K562 (cell line): ENCODE data around the gene MEIS1.

Experiments
- CBX3 ChIP-seq, 2 experiments: IDR thresholded peaks; 1 replicate in 1 of 2; 2 replicates in 1 of 2; pipeline ENCODE4 v1.6.1; 2012; ENCODE audit warnings: inconsistent platforms in 2 of 2, low read length in 2 of 2, borderline replicate concordance in 1 of 2, control low read depth in 1 of 2
- HLTF ChIP-seq: fragments of 450-650 bp; IDR thresholded peaks from 2 replicates; pipeline ENCODE4 v1.6.1; 2016
- RUNX1 ChIP-seq: sonication (generic); IDR thresholded peaks from 2 replicates; pipeline ENCODE4 v1.6.1; 2016; ENCODE audit warnings: antibody characterized with exemption, low read depth
- ZBTB1 ChIP-seq: sonication (generic); formaldehyde crosslinking; IDR thresholded peaks from 2 replicates; pipeline ENCODE4 v1.8.1; 2023; ENCODE audit warnings: missing genetic modification reagents, low read depth, mild to moderate bottlenecking, borderline replicate concordance
- ZNF217 ChIP-seq: sonication (generic); formaldehyde crosslinking; IDR thresholded peaks from 2 replicates; pipeline ENCODE4 v1.8.0; 2022; ENCODE audit warnings: mild to moderate bottlenecking, missing genetic modification reagents
- ZNF239 ChIP-seq: fragments of 250-450 bp; sonication (Bioruptor Pico); IDR thresholded peaks from 2 replicates; pipeline ENCODE4 v1.4.0; 2020; ENCODE audit warnings: mild to moderate bottlenecking
- ZNF561 ChIP-seq: fragments of 450-650 bp; formaldehyde crosslinking; conservative IDR thresholded peaks from 2 replicates; pipeline ENCODE4 v1.4.0; 2020; ENCODE audit warnings: mild to moderate bottlenecking, moderate library complexity
- TF ChIP-seq, protein P1 (sequence below): fragments of 200-800 bp; sonication (Bioruptor generic); IDR thresholded peaks from 2 replicates; pipeline ENCODE4 v1.6.1; 2016; ENCODE audit warnings: missing genetic modification characterization, missing compliant biosample characterization
- TF ChIP-seq, protein P2 (sequence below): fragments of 250-450 bp; sonication (Bioruptor Pico); IDR thresholded peaks from 2 replicates; pipeline ENCODE4 v1.4.0; 2020; ENCODE audit warnings: mild to moderate bottlenecking, moderate library complexity
- TF ChIP-seq, protein P3 (sequence below): fragments of 450-650 bp; IDR thresholded peaks from 2 replicates; pipeline ENCODE4 v1.6.1; 2016; ENCODE audit warnings: low read depth
- TF ChIP-seq, protein P4 (sequence below): fragments of 250-450 bp; sonication (Bioruptor Pico); IDR thresholded peaks from 2 replicates; pipeline ENCODE4 v1.5.0; 2022; ENCODE audit warnings: mild to moderate bottlenecking
- TF ChIP-seq, protein P5 (sequence below): conservative IDR thresholded peaks from 2 replicates; pipeline ENCODE4 v1.6.1; 2011; ENCODE audit warnings: low read depth, mild to moderate bottlenecking, low read length; ENCODE audit not compliant: control insufficient read depth

DNA sequence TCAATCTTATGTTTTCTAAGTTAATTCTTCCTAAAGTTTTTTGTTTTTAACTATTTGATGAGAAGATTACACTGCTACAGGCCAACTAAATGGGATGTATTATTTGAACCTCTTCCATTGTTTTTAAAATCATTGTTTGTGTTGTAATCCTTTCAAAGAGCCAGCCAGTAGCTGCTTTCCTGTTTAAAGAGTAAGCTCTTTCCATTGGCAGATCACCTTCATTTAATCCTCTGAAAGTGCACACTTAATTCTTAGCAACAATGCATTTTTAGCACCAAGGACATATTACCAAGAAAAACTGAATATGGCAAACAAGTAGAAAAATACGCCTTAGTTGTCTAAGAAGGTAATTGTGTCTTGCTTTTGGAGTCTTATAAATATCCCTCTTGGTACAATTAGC lies 54.0 kb downstream of the MEIS1 start:
- TF ChIP-seq, protein P1, sequence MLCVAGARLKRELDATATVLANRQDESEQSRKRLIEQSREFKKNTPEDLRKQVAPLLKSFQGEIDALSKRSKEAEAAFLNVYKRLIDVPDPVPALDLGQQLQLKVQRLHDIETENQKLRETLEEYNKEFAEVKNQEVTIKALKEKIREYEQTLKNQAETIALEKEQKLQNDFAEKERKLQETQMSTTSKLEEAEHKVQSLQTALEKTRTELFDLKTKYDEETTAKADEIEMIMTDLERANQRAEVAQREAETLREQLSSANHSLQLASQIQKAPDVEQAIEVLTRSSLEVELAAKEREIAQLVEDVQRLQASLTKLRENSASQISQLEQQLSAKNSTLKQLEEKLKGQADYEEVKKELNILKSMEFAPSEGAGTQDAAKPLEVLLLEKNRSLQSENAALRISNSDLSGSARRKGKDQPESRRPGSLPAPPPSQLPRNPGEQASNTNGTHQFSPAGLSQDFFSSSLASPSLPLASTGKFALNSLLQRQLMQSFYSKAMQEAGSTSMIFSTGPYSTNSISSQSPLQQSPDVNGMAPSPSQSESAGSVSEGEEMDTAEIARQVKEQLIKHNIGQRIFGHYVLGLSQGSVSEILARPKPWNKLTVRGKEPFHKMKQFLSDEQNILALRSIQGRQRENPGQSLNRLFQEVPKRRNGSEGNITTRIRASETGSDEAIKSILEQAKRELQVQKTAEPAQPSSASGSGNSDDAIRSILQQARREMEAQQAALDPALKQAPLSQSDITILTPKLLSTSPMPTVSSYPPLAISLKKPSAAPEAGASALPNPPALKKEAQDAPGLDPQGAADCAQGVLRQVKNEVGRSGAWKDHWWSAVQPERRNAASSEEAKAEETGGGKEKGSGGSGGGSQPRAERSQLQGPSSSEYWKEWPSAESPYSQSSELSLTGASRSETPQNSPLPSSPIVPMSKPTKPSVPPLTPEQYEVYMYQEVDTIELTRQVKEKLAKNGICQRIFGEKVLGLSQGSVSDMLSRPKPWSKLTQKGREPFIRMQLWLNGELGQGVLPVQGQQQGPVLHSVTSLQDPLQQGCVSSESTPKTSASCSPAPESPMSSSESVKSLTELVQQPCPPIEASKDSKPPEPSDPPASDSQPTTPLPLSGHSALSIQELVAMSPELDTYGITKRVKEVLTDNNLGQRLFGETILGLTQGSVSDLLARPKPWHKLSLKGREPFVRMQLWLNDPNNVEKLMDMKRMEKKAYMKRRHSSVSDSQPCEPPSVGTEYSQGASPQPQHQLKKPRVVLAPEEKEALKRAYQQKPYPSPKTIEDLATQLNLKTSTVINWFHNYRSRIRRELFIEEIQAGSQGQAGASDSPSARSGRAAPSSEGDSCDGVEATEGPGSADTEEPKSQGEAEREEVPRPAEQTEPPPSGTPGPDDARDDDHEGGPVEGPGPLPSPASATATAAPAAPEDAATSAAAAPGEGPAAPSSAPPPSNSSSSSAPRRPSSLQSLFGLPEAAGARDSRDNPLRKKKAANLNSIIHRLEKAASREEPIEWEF (CRISPR knock-in tag) = no peak
- TF ChIP-seq, protein P2, sequence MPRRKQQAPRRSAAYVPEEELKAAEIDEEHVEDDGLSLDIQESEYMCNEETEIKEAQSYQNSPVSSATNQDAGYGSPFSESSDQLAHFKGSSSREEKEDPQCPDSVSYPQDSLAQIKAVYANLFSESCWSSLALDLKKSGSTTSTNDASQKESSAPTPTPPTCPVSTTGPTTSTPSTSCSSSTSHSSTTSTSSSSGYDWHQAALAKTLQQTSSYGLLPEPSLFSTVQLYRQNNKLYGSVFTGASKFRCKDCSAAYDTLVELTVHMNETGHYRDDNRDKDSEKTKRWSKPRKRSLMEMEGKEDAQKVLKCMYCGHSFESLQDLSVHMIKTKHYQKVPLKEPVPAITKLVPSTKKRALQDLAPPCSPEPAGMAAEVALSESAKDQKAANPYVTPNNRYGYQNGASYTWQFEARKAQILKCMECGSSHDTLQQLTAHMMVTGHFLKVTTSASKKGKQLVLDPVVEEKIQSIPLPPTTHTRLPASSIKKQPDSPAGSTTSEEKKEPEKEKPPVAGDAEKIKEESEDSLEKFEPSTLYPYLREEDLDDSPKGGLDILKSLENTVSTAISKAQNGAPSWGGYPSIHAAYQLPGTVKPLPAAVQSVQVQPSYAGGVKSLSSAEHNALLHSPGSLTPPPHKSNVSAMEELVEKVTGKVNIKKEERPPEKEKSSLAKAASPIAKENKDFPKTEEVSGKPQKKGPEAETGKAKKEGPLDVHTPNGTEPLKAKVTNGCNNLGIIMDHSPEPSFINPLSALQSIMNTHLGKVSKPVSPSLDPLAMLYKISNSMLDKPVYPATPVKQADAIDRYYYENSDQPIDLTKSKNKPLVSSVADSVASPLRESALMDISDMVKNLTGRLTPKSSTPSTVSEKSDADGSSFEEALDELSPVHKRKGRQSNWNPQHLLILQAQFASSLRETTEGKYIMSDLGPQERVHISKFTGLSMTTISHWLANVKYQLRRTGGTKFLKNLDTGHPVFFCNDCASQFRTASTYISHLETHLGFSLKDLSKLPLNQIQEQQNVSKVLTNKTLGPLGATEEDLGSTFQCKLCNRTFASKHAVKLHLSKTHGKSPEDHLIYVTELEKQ = no peak
- TF ChIP-seq, protein P3, sequence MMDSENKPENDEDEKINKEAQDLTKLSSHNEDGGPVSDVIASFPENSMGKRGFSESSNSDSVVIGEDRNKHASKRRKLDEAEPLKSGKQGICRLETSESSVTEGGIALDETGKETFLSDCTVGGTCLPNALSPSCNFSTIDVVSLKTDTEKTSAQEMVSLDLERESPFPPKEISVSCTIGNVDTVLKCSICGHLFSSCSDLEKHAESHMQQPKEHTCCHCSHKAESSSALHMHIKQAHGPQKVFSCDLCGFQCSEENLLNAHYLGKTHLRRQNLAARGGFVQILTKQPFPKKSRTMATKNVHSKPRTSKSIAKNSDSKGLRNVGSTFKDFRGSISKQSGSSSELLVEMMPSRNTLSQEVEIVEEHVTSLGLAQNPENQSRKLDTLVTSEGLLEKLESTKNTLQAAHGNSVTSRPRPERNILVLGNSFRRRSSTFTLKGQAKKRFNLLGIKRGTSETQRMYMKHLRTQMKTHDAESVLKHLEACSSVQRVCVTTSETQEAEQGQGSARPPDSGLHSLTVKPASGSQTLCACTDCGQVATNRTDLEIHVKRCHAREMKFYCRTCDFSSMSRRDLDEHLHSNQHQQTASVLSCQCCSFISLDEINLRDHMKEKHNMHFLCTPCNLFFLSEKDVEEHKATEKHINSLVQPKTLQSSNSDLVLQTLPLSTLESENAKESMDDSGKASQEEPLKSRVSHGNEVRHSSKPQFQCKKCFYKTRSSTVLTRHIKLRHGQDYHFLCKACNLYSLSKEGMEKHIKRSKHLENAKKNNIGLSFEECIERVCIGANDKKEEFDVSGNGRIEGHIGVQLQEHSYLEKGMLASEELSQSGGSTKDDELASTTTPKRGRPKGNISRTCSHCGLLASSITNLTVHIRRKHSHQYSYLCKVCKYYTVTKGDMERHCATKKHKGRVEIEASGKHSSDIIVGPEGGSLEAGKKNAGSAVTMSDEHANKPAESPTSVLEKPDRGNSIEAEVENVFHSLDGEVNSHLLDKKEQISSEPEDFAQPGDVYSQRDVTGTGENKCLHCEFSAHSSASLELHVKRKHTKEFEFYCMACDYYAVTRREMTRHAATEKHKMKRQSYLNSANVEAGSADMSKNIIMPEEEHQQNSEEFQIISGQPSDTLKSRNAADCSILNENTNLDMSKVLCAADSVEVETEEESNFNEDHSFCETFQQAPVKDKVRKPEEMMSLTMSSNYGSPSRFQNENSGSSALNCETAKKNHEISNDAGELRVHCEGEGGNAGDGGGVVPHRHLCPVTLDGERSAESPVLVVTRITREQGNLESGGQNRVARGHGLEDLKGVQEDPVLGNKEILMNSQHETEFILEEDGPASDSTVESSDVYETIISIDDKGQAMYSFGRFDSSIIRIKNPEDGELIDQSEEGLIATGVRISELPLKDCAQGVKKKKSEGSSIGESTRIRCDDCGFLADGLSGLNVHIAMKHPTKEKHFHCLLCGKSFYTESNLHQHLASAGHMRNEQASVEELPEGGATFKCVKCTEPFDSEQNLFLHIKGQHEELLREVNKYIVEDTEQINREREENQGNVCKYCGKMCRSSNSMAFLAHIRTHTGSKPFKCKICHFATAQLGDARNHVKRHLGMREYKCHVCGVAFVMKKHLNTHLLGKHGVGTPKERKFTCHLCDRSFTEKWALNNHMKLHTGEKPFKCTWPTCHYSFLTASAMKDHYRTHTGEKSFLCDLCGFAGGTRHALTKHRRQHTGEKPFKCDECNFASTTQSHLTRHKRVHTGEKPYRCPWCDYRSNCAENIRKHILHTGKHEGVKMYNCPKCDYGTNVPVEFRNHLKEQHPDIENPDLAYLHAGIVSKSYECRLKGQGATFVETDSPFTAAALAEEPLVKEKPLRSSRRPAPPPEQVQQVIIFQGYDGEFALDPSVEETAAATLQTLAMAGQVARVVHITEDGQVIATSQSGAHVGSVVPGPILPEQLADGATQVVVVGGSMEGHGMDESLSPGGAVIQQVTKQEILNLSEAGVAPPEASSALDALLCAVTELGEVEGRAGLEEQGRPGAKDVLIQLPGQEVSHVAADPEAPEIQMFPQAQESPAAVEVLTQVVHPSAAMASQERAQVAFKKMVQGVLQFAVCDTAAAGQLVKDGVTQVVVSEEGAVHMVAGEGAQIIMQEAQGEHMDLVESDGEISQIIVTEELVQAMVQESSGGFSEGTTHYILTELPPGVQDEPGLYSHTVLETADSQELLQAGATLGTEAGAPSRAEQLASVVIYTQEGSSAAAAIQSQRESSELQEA = no peak
- TF ChIP-seq ZNF239 (CRISPR knock-in tag) (no peak), CBX3 (IDR thresholded peaks at IDR 0.05; ENCODE audit: borderline replicate concordance in 1 of 2, low read length in 2 of 2) (no peak), ZBTB1 (no peak), RUNX1 (no peak), ZNF217 (CRISPR knock-in tag) (no peak), ZNF561 (CRISPR knock-in tag) (no peak), HLTF (no peak)
- TF ChIP-seq, protein P4, sequence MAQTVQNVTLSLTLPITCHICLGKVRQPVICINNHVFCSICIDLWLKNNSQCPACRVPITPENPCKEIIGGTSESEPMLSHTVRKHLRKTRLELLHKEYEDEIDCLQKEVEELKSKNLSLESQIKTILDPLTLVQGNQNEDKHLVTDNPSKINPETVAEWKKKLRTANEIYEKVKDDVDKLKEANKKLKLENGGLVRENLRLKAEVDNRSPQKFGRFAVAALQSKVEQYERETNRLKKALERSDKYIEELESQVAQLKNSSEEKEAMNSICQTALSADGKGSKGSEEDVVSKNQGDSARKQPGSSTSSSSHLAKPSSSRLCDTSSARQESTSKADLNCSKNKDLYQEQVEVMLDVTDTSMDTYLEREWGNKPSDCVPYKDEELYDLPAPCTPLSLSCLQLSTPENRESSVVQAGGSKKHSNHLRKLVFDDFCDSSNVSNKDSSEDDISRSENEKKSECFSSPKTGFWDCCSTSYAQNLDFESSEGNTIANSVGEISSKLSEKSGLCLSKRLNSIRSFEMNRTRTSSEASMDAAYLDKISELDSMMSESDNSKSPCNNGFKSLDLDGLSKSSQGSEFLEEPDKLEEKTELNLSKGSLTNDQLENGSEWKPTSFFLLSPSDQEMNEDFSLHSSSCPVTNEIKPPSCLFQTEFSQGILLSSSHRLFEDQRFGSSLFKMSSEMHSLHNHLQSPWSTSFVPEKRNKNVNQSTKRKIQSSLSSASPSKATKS (CRISPR knock-in tag) = no peak
- TF ChIP-seq, protein P5, sequence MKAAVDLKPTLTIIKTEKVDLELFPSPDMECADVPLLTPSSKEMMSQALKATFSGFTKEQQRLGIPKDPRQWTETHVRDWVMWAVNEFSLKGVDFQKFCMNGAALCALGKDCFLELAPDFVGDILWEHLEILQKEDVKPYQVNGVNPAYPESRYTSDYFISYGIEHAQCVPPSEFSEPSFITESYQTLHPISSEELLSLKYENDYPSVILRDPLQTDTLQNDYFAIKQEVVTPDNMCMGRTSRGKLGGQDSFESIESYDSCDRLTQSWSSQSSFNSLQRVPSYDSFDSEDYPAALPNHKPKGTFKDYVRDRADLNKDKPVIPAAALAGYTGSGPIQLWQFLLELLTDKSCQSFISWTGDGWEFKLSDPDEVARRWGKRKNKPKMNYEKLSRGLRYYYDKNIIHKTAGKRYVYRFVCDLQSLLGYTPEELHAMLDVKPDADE = no peak
